ENCODE data around the gene RNF138. TPM values are rescaled to one million over a fixed set of nuclear protein-coding genes. Genes with fewer than 3 reads are reported as not detected.

Gene RNF138
- total and polyA plus RNA-seq, 2 of the 8 experiments (the other 6 are each of a cell fraction or from before 2014, with no cell fraction given) = 29.2 to 109 TPM

DNA sequence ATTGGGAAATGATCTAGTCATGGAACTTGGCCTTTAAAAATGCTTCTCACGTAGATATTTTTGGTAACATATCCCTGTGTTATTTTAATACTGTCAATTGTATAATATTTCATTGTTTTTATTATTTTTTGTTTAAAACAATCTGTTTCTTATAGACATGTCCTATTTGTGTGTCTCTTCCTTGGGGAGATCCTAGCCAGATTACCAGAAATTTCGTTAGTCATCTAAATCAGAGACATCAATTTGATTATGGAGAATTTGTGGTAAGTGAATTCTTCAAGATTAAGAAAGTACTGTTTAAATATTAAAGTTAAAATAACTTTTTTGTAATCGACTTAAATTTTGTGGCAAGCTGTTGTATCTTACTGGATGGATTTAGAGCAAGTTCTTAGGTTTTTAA is 34.9 kb downstream of the RNF138 start:
- no peak overlapping the region for H3K4me2 ChIP-seq (ENCODE audit: insufficient read depth in 1 of 2, low read depth in 2 of 2, low read length in 2 of 2)
- ChIA-PET CTCF (ENCODE audit: partially characterized antibody) (interaction anchor here (0.7 kb wide), 1 partner anchor 344 kb away, joined by 3 read pairs; the partner anchor contains the start of gene GAREM1), POLR2A (ENCODE audit: partially characterized antibody) (no interaction called here)
- no peaks in the 10 kb centered on the region for H3K23me2 ChIP-seq (ENCODE audit: low read depth, low read length)
- H2BK120ac ChIP-seq (replicated peaks; ENCODE audit: low read depth, low read length) = no peak overlapping the region
- no peak overlapping the region for H2BK5ac ChIP-seq (ENCODE audit: low read depth, low read length)
- H3K4ac ChIP-seq (replicated peaks; ENCODE audit: insufficient read length, low read depth, low read length) = no peak overlapping the region
- H2BK12ac ChIP-seq (ENCODE audit: low read depth, low read length) = no peak overlapping the region
- H2AK5ac ChIP-seq (ENCODE audit: low read depth, low read length) = no peak overlapping the region
- no peak overlapping the region for H3K56ac ChIP-seq (replicated peaks; ENCODE audit: insufficient read length, low read depth, low read length)
- H4K20me1 ChIP-seq (replicated peaks in 1 of 2; ENCODE audit: control insufficient read depth in 1 of 2, insufficient read depth in 2 of 2, low read length in 2 of 2) = no peaks in the 10 kb centered on the region
- H3K36me3 ChIP-seq (ENCODE audit: control insufficient read depth in 2 of 4, insufficient read depth in 4 of 4, low read length in 3 of 4) = peaks cover 2 to 62% (median 14%) of the 10 kb centered on the region in 4 experiments; a peak in 7 of 8 replicates
- H3K9me3 ChIP-seq (ENCODE audit: insufficient read depth in 2 of 2, low read depth in 1 of 2, low read length in 1 of 2) = no peaks in the 10 kb centered on the region
- H3K27ac ChIP-seq (ENCODE audit: low read depth, low read length) = no peak overlapping the region
- H2BK15ac ChIP-seq (ENCODE audit: low read length) = no peak overlapping the region
- no peak overlapping the region for H4K5ac ChIP-seq (ENCODE audit: insufficient read length, low read depth, low read length)
- no peak overlapping the region for H3K4me3 ChIP-seq (ENCODE audit: extremely low read depth in 1 of 4, insufficient read depth in 2 of 4, low read depth in 3 of 4, low read length in 4 of 4)
- no peaks in the 10 kb centered on the region for H3K79me1 ChIP-seq (ENCODE audit: low read depth, low read length)
- no peaks in the 10 kb centered on the region for H3K4me1 ChIP-seq (replicated peaks in 1 of 4; ENCODE audit: control insufficient read depth in 3 of 4, insufficient read depth in 4 of 4, low read length in 3 of 4)
- 92% methylated on average over 3 of the region's 3 CpGs; no CpG with 5 or more reads in 1 of the 2 experiments for WGBS, 2 experiments (ENCODE audit: extremely low coverage in 1 of 2, insufficient coverage in 1 of 2, insufficient read length in 1 of 2, insufficient replicate concordance in 2 of 2, low coverage in 1 of 2, low lambda C conversion rate in 2 of 2, missing lambda C conversion rate in 1 of 2)
- H3K14ac ChIP-seq (ENCODE audit: insufficient read length) = no peak overlapping the region
- no peak for FAIRE-seq
- no peak for DNase-seq (ENCODE audit: low read depth in 1 of 2, low spot score in 2 of 2)
- H2AFZ ChIP-seq (ENCODE audit: low read length) = no peak overlapping the region
- no peaks in the 10 kb centered on the region for H3K79me2 ChIP-seq (ENCODE audit: control insufficient read depth in 1 of 2, insufficient read depth in 2 of 2, low read length in 2 of 2)
- H3K27me3 ChIP-seq (replicated peaks in 1 of 4; ENCODE audit: control insufficient read depth in 3 of 4, extremely low read depth in 1 of 4, insufficient read depth in 3 of 4, low read length in 3 of 4) = no peaks in the 10 kb centered on the region
- no peak overlapping the region for H3K18ac ChIP-seq (ENCODE audit: extremely low read depth, low read length)
- H4K8ac ChIP-seq (ENCODE audit: extremely low read depth, insufficient read depth, low read length) = no peak overlapping the region
- no peak overlapping the region for H4K91ac ChIP-seq (replicated peaks; ENCODE audit: insufficient read length, low read length)
- no peak overlapping the region for H3K9ac ChIP-seq (replicated peaks in 1 of 4; ENCODE audit: extremely low read depth in 1 of 4, low read depth in 3 of 4, low read length in 3 of 4)
- H3K23ac ChIP-seq (ENCODE audit: insufficient read length) = no peak overlapping the region
- H2BK20ac ChIP-seq (ENCODE audit: low read length) = no peak overlapping the region
- no peak for TF ChIP-seq RXRA (IDR thresholded peaks at IDR 0.05; ENCODE audit: insufficient read depth, low read depth, low read length)
- TF ChIP-seq SRF (IDR thresholded peaks at IDR 0.05; ENCODE audit: low read depth, low read length) = no peak
- TF ChIP-seq ASH2L (IDR thresholded peaks at IDR 0.05; ENCODE audit: low read length) = no peak
- no peak for TF ChIP-seq CHD2 (IDR thresholded peaks at IDR 0.05; ENCODE audit: low read length)
- no peak for TF ChIP-seq EP300 (IDR thresholded peaks at IDR 0.05; ENCODE audit: borderline replicate concordance in 1 of 2, low read depth in 2 of 2, low read length in 2 of 2)
- no peak for TF ChIP-seq TEAD4 (IDR thresholded peaks at IDR 0.05; ENCODE audit: low read depth, low read length)
- TF ChIP-seq SP4 (IDR thresholded peaks at IDR 0.05; ENCODE audit: low read length) = no peak
- TF ChIP-seq SIX5 (IDR thresholded peaks at IDR 0.05; ENCODE audit: low read depth, low read length) = no peak
- TF ChIP-seq POU5F1 (IDR thresholded peaks at IDR 0.05; ENCODE audit: low read depth, low read length) = no peak
- TF ChIP-seq BACH1 (IDR thresholded peaks at IDR 0.05; ENCODE audit: low read length) = no peak
- no peak for TF ChIP-seq HDAC2 (IDR thresholded peaks at IDR 0.05; ENCODE audit: borderline replicate concordance in 1 of 2, low read depth in 2 of 2, low read length in 2 of 2)
- no peak for TF ChIP-seq RBBP5 (IDR thresholded peaks at IDR 0.05; ENCODE audit: borderline replicate concordance, low read depth, low read length)
- TF ChIP-seq SP2 (IDR thresholded peaks at IDR 0.05; ENCODE audit: low read length) = no peak
- TF ChIP-seq SUZ12 (IDR thresholded peaks at IDR 0.05; ENCODE audit: low read length) = no peak
